H1 (cell line): Measurements from ENCODE around the gene THRB. TPM values are rescaled to one million over a fixed set of nuclear protein-coding genes. Genes with fewer than 3 reads are reported as not detected.

Experiments
- FOSL1 ChIP-seq: IDR thresholded peaks from 2 replicates; pipeline ENCODE4 v1.6.1; 2011; ENCODE audit warnings: mild to moderate bottlenecking, low read depth, low read length, moderate library complexity; ENCODE audit not compliant: insufficient read depth
- RNF2 ChIP-seq: fragments of 200-900, 300-1000 bp; sonication (generic); IDR thresholded peaks from 2 replicates; pipeline ENCODE4 v1.7.1; 2016; ENCODE audit warnings: borderline replicate concordance, low read depth, mild to moderate bottlenecking, antibody characterized with exemption, low read length; ENCODE audit not compliant: poor library complexity, severe bottlenecking; ENCODE audit errors: missing control alignments
- polyA plus RNA-seq, 7 experiments: library from polyadenylated mRNA; depleted of rRNA in 3 of 7; stranded (reverse) in 5 of 7; unstranded in 2 of 7; fragments of >200 nt in 5 of 7; fragments of 200-250 nt in 2 of 7; gene quantifications; 1 replicate in 5 of 7; 2 replicates in 1 of 7; 4 replicates in 1 of 7; pipeline versions ENCODE4 v1.2.1 to v1.2.3, GENCODE V29; 2011 to 2013; ENCODE audit warnings: missing spikeins in 2 of 7, mixed read lengths in 2 of 7
- total RNA-seq: library from RNA; stranded (reverse); fragmentation: NEBNext Ultra II Directional; extraction: Animal tissue kit (Norgen Biotek cat#: 25700); gene quantifications from 2 replicates; pipeline ENCODE4 v1.2.1, GENCODE V29; 2021
- TF ChIP-seq, protein P1 (sequence below): fragments of 300-600 bp; sonication (generic); IDR thresholded peaks from 2 replicates; pipeline ENCODE4 v1.7.1; 2012; ENCODE audit warnings: low read length, moderate library complexity, mild to moderate bottlenecking, inconsistent platforms; ENCODE audit not compliant: insufficient replicate concordance

THRB gene
- total and polyA plus RNA-seq, 2 of the 8 experiments (the other 6 are each of a cell fraction or from before 2014, with no cell fraction given): 0.98 to 3.9 TPM

GRCh38 chr3:24156466-24156865, 338.2 kb downstream of the THRB start (continued):
- TF ChIP-seq, protein P1, sequence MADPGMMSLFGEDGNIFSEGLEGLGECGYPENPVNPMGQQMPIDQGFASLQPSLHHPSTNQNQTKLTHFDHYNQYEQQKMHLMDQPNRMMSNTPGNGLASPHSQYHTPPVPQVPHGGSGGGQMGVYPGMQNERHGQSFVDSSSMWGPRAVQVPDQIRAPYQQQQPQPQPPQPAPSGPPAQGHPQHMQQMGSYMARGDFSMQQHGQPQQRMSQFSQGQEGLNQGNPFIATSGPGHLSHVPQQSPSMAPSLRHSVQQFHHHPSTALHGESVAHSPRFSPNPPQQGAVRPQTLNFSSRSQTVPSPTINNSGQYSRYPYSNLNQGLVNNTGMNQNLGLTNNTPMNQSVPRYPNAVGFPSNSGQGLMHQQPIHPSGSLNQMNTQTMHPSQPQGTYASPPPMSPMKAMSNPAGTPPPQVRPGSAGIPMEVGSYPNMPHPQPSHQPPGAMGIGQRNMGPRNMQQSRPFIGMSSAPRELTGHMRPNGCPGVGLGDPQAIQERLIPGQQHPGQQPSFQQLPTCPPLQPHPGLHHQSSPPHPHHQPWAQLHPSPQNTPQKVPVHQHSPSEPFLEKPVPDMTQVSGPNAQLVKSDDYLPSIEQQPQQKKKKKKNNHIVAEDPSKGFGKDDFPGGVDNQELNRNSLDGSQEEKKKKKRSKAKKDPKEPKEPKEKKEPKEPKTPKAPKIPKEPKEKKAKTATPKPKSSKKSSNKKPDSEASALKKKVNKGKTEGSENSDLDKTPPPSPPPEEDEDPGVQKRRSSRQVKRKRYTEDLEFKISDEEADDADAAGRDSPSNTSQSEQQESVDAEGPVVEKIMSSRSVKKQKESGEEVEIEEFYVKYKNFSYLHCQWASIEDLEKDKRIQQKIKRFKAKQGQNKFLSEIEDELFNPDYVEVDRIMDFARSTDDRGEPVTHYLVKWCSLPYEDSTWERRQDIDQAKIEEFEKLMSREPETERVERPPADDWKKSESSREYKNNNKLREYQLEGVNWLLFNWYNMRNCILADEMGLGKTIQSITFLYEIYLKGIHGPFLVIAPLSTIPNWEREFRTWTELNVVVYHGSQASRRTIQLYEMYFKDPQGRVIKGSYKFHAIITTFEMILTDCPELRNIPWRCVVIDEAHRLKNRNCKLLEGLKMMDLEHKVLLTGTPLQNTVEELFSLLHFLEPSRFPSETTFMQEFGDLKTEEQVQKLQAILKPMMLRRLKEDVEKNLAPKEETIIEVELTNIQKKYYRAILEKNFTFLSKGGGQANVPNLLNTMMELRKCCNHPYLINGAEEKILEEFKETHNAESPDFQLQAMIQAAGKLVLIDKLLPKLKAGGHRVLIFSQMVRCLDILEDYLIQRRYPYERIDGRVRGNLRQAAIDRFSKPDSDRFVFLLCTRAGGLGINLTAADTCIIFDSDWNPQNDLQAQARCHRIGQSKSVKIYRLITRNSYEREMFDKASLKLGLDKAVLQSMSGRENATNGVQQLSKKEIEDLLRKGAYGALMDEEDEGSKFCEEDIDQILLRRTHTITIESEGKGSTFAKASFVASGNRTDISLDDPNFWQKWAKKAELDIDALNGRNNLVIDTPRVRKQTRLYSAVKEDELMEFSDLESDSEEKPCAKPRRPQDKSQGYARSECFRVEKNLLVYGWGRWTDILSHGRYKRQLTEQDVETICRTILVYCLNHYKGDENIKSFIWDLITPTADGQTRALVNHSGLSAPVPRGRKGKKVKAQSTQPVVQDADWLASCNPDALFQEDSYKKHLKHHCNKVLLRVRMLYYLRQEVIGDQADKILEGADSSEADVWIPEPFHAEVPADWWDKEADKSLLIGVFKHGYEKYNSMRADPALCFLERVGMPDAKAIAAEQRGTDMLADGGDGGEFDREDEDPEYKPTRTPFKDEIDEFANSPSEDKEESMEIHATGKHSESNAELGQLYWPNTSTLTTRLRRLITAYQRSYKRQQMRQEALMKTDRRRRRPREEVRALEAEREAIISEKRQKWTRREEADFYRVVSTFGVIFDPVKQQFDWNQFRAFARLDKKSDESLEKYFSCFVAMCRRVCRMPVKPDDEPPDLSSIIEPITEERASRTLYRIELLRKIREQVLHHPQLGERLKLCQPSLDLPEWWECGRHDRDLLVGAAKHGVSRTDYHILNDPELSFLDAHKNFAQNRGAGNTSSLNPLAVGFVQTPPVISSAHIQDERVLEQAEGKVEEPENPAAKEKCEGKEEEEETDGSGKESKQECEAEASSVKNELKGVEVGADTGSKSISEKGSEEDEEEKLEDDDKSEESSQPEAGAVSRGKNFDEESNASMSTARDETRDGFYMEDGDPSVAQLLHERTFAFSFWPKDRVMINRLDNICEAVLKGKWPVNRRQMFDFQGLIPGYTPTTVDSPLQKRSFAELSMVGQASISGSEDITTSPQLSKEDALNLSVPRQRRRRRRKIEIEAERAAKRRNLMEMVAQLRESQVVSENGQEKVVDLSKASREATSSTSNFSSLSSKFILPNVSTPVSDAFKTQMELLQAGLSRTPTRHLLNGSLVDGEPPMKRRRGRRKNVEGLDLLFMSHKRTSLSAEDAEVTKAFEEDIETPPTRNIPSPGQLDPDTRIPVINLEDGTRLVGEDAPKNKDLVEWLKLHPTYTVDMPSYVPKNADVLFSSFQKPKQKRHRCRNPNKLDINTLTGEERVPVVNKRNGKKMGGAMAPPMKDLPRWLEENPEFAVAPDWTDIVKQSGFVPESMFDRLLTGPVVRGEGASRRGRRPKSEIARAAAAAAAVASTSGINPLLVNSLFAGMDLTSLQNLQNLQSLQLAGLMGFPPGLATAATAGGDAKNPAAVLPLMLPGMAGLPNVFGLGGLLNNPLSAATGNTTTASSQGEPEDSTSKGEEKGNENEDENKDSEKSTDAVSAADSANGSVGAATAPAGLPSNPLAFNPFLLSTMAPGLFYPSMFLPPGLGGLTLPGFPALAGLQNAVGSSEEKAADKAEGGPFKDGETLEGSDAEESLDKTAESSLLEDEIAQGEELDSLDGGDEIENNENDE: no peak
- no peak for TF ChIP-seq RNF2
- no peak for TF ChIP-seq FOSL1
